Calu3 (cell line): ENCODE measurements around the gene ATP5IF1. TPM values are rescaled to one million over a fixed set of nuclear protein-coding genes. Genes with fewer than 3 reads are reported as not detected.

Experiments
- BruUV-seq: library from RNA; stranded (reverse); fragments of 400-500 nt; replicated peaks from 2 replicates; lab custom pipeline; 2021; lab: Mats Ljungman, UMichigan
- CTCF ChIA-PET: fragments of 300-600 bp; sonication (Branson Sonifier 250); formaldehyde crosslinking; loops from one replicate; lab custom pipeline; 2022; ENCODE audit warnings: antibody characterized with exemption; lab: Charles Lee
- DNase-seq: peaks from one replicate; pipeline ENCODE4 v3.0.0; 2022
- H3K27ac Mint-ChIP-seq: one replicate; pipeline ENCODE4 v1.8.0; 2022; ENCODE audit warnings: mixed read lengths; ENCODE audit not compliant: unreplicated experiment
- H3K27me3 Mint-ChIP-seq: one replicate; pipeline ENCODE4 v1.8.0; 2022; ENCODE audit warnings: mixed read lengths; ENCODE audit not compliant: unreplicated experiment
- H3K36me3 Mint-ChIP-seq: one replicate; pipeline ENCODE4 v1.8.0; 2022; ENCODE audit warnings: mild to moderate bottlenecking, moderate library complexity, mixed read lengths; ENCODE audit not compliant: insufficient read depth, unreplicated experiment
- H3K4me1 Mint-ChIP-seq: one replicate; pipeline ENCODE4 v1.8.0; 2022; ENCODE audit warnings: mild to moderate bottlenecking, low read depth, mixed read lengths; ENCODE audit not compliant: unreplicated experiment
- H3K4me3 Mint-ChIP-seq: one replicate; pipeline ENCODE4 v1.8.0; 2022; ENCODE audit warnings: mild to moderate bottlenecking, low read depth, moderate library complexity, mixed read lengths; ENCODE audit not compliant: unreplicated experiment
- H3K9me3 Mint-ChIP-seq: one replicate; pipeline ENCODE4 v1.8.0; 2022; ENCODE audit warnings: low read depth, mixed read lengths; ENCODE audit not compliant: unreplicated experiment
- intact Hi-C: fragments of 100-400 bp; cut with micrococcal nuclease; formaldehyde crosslinking; loops from one replicate; pipeline ENCODE4 v1.10.0; 2022; ENCODE audit not compliant: unreplicated experiment
- total RNA-seq: library from RNA; stranded (reverse); gene quantifications from 2 replicates; pipeline ENCODE4 v1.2.3, GENCODE V29; 2022
- TF ChIP-seq, protein P1 (sequence below): fragments of 200-600 bp; IDR thresholded peaks from one replicate; pipeline ENCODE4 v1.8.0; 2022; ENCODE audit warnings: antibody characterized with exemption; ENCODE audit not compliant: unreplicated experiment

Gene ATP5IF1
- total RNA-seq, 1 experiment from 2014 or later, result 112 TPM

DNA sequence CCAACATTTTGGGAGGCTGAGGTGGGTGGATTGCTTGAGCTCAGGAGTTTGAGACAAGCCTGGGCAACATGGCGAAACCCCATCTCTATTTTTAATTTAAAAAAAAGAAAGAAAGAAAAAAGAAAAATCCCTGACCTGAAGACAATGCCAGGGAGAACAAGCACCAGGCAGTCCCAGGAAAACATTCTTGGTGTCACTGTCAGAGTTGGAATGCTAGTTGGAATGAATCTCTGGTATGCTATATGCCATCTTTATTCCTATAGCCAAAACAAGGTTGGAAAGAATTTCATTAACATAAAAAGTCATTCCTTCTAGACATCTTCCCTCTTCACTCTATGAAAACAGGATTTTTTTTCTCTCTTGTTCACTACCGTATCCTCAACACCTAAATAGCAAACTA lies 5.9 kb upstream of the ATP5IF1 start:
- no peaks in the 10 kb centered on the region for H3K27me3 Mint-ChIP-seq
- no TSS peak for BruUV-seq
- intact Hi-C loops, result no loop called here
- H3K4me1 Mint-ChIP-seq, result no peaks in the 10 kb centered on the region
- H3K4me3 Mint-ChIP-seq, result no peak overlapping the region
- peaks cover 43% of the 10 kb centered on the region for H3K36me3 Mint-ChIP-seq
- H3K27ac Mint-ChIP-seq, result no peak overlapping the region
- TF ChIP-seq, protein P1, sequence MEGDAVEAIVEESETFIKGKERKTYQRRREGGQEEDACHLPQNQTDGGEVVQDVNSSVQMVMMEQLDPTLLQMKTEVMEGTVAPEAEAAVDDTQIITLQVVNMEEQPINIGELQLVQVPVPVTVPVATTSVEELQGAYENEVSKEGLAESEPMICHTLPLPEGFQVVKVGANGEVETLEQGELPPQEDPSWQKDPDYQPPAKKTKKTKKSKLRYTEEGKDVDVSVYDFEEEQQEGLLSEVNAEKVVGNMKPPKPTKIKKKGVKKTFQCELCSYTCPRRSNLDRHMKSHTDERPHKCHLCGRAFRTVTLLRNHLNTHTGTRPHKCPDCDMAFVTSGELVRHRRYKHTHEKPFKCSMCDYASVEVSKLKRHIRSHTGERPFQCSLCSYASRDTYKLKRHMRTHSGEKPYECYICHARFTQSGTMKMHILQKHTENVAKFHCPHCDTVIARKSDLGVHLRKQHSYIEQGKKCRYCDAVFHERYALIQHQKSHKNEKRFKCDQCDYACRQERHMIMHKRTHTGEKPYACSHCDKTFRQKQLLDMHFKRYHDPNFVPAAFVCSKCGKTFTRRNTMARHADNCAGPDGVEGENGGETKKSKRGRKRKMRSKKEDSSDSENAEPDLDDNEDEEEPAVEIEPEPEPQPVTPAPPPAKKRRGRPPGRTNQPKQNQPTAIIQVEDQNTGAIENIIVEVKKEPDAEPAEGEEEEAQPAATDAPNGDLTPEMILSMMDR, result no peak
- no peaks in the 10 kb centered on the region for H3K9me3 Mint-ChIP-seq
- CTCF ChIA-PET, result no interaction called here
- no peak for DNase-seq

DNA sequence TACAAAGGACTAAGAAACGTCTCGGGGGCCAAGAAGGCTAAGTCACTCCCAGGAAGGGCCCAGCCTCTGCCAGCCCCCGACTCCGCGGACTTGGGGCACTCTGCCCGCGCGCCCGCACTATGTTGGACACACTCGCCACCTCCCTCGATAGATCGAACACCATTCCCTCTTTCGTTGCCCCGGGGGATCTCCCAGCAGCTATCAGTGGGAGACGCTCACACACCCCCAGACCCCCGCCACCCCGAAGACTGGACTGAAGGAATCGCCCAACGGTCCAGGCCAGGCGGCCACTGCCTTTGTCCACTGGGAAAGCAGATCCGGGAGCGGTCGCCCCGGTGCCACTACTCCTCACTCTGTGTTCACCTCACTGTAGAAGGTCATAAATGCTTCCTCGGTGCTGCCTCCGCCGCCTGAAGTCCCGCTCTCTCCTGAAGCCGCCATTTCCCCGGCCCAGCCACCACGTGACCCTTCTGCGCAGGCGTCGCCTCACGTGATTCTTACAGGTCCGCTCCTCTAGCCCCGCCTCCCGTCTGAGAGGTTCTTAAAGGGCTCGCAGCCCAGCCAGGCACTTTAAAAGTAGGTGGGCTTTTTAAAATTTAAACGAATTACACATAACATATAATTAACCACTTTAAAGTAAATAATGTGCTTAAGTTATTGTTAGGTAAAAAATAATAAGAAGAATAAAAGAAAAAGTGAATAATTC lies 3.2 kb upstream of the ATP5IF1 start, which contains the start of gene DNAJC8:
Gene DNAJC8 (minus strand): TSS at position 472 of the 706 bp plus-strand sequence. CDS start 31 bp downstream, at position 441.
- CTCF ChIA-PET, result no interaction called here
- Mint-ChIP-seq H3K4me3 (peak within 1 kb of the TSS; percentile 100), H3K36me3 (peaks cover 29% of the 10 kb centered on the region), H3K27me3 (no peaks in the 10 kb centered on the region), H3K4me1 (no peaks in the 10 kb centered on the region), H3K9me3 (no peaks in the 10 kb centered on the region), H3K27ac (peak within 1 kb of the TSS; percentile 100)
- no TSS peak for BruUV-seq
- peak; percentile 88 for DNase-seq
- TF ChIP-seq, protein P1, result no peak
- intact Hi-C loops, result no loop called here

DNA sequence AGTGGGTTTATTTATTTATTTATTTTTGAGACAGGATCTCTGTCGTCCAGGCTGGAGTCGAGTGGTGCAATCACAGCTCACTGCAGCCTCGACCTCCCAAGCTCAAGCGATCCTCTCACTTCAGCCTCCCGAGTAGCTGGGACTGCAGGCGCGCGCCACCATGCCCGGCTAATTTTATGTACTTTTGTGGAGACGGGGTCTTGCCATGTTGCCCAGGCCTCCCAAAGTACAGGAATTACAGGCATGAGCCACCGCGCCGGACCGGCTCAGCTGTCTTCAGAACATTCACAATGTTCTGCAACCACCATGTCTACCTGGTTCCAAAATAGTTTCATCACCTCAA lies 2.7 kb upstream of the ATP5IF1 start:
- H3K27ac Mint-ChIP-seq, result peak overlapping the region; percentile 100
- TF ChIP-seq, protein P1, result no peak
- H3K36me3 Mint-ChIP-seq, result peaks cover 23% of the 10 kb centered on the region
- DNase-seq, result no peak
- CTCF ChIA-PET, result no interaction called here
- H3K9me3 Mint-ChIP-seq, result no peaks in the 10 kb centered on the region
- no peaks in the 10 kb centered on the region for H3K4me1 Mint-ChIP-seq
- no peaks in the 10 kb centered on the region for H3K27me3 Mint-ChIP-seq
- no TSS peak for BruUV-seq
- peak overlapping the region; percentile 100 for H3K4me3 Mint-ChIP-seq
- intact Hi-C loops, result no loop called here

DNA sequence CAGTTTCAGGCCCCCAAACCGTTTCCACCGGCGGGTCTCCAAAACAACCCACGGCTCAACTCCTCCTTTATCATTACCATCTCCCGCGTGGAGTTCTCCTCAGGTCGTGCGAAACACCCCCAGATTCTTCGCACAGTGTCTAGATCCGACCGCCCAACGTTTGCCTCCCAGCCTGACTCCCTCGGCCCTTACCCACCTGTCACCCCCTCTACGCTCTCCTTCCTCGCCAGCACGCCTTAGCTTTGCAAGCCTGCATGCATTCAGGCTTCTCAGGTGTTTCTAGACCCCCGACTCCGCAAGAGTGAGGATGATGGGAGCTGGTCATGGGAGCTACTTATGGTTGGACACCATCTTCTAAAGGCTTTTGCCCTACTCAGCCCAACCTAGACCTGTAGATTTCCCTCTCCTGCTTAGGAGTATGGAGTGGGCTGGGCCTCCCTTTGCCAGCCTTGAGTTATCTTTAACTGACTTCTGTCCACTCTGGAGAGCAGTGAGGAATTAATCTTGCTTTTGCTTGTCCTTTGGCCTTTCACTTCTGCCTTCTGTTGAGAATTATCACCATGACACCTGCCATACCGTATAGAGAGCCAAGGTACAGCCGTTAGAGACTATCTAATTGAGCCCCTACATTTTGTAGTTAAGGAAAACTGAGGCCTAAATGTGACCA lies 865 bp downstream of the ATP5IF1 start:
- intact Hi-C loops, result no loop called here
- CTCF ChIA-PET, result interaction anchor here (0.5 to 1.9 kb wide), 3 partner anchors 12 to 131 kb away, joined by 4 to 8 read pairs (median 4); no protein-coding TSS in a partner anchor
- no TSS peak for BruUV-seq
- peaks cover 13% of the 10 kb centered on the region for H3K36me3 Mint-ChIP-seq
- H3K27ac Mint-ChIP-seq, result no peak overlapping the region
- no peak for DNase-seq
- H3K4me1 Mint-ChIP-seq, result no peaks in the 10 kb centered on the region
- H3K9me3 Mint-ChIP-seq, result no peaks in the 10 kb centered on the region
- no peak overlapping the region for H3K4me3 Mint-ChIP-seq
- TF ChIP-seq, protein P1, result no peak
- no peaks in the 10 kb centered on the region for H3K27me3 Mint-ChIP-seq
